ENCODE data around the gene MAFF. TPM values are rescaled to one million over a fixed set of nuclear protein-coding genes. Genes with fewer than 3 reads are reported as not detected.

Gene MAFF
- total and polyA plus RNA-seq, 3 experiments from 2014 or later: 4.6 to 7.8 (median 7.4) TPM

DNA sequence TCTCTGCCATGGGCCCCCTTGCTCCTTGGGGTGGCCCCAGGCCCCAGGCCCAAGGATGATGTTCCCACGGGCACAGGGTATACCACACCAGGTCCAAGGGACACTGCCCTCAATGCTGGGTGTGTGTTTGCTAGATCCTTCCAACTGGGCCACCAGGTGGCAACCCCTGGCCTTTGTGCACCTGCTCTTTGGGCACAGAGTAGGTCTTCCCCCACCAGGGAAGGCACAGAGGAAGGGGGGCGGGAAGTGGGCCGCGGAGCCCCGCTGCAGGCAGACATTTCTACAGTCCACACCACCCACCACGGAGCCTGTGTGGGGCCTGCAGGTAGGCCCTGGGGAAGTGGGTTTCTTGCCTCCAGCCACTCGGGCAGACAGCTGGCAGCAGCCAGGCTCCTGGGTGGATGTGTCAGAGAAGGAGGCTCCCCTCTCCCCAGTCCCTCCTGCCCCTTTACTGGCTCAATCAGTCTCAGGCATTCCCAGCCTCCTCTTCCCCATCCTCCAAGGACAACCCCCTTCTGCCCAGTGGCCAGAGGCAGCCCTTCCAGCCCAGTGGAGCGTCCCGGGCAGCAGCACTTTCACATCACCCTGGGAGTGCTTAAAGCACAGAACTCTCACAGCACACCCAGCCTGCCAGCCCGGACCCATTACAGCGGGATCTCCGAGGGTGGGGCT is 21.6 kb downstream of the MAFF start:
- CTCF ChIA-PET: no interaction called here
- no peak overlapping the region for H3K4me3 ChIP-seq (ENCODE audit: low read length)
- H3K27me3 Mint-ChIP-seq: no peaks in the 10 kb centered on the region
- peaks cover 6% of the 10 kb centered on the region for H3K4me1 ChIP-seq (ENCODE audit: insufficient read depth, low read length)
- no peak overlapping the region for H3K27ac ChIP-seq (ENCODE audit: low read depth, low read length)
- peaks cover 0 to 50% (median 0%) of the 10 kb centered on the region in 3 donors for H3K36me3 Mint-ChIP-seq
- DNase-seq: no peak
- H3K27me3 ChIP-seq (ENCODE audit: insufficient read depth, low read length, poor library complexity, severe bottlenecking): no peaks in the 10 kb centered on the region
- H3K9me3 ChIP-seq (ENCODE audit: low read length): no peaks in the 10 kb centered on the region
- peak overlapping the region in 2 of 8 donors; percentile 27 to 57 for H3K27ac Mint-ChIP-seq
- no peaks in the 10 kb centered on the region for H3K9me3 Mint-ChIP-seq
- H3K36me3 ChIP-seq (ENCODE audit: insufficient read depth, low read length): no peaks in the 10 kb centered on the region
- no peak overlapping the region for H3K4me3 Mint-ChIP-seq
- POLR2A ChIA-PET: no interaction called here
- H3K4me1 Mint-ChIP-seq: peaks cover 7 to 12% (median 11%) of the 10 kb centered on the region in 3 donors

DNA sequence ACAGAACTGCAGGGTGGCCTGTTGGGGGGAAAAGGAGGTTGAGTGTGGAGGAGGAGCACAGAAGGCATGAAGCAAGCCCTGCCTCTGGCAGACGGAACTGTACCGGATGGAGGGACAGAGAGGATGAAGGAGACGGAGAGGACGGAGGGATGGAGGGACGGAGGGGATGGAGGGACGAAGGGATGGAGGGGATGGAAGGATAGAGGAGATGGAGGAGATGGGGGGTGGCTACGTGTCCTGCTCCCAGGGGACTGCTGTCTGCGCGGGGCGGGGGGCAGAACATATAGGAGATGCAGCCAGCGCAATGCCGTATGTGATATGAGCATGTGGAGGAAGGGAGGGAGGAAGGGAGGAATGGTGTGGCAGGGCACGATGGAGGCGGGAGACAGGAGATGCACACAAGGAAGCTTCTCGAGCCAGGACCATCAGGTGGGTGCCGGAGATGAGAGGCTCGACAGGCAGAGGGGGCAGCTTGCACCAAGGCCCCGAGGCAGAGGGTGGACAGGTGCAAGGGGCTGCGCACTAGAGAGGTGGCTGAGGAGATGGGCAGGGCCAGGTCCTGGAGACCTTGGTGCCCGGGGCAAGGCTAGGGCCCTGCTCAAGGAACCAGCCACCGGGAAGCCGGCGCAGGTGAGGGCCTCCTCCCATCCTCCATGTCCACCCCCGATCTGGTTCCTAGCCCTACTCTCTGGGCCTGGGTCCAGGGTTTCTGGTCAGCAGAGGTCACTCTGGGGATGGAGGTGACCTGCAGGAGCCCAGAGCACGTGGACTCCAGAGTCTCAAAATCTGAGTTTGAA is 25.3 kb downstream of the MAFF start:
- Histone ChIP-seq H3K27me3 (ENCODE audit: insufficient read depth, low read length, poor library complexity, severe bottlenecking) (no peaks in the 10 kb centered on the region), H3K4me1 (ENCODE audit: insufficient read depth, low read length) (no peaks in the 10 kb centered on the region), H3K36me3 (ENCODE audit: insufficient read depth, low read length) (peaks cover 15% of the 10 kb centered on the region), H3K27ac (ENCODE audit: low read depth, low read length) (no peak overlapping the region), H3K9me3 (ENCODE audit: low read length) (no peaks in the 10 kb centered on the region), H3K4me3 (ENCODE audit: low read length) (no peak overlapping the region)
- no peak for DNase-seq
- H3K27me3 Mint-ChIP-seq: no peaks in the 10 kb centered on the region
- no peaks in the 10 kb centered on the region for H3K9me3 Mint-ChIP-seq
- peak overlapping the region in 4 of 8 donors; percentile 7 to 50 (median 30) for H3K27ac Mint-ChIP-seq
- peaks cover 0 to 64% (median 4%) of the 10 kb centered on the region in 3 donors for H3K36me3 Mint-ChIP-seq
- peaks cover 0 to 11% (median 4%) of the 10 kb centered on the region in 3 donors for H3K4me1 Mint-ChIP-seq
- H3K4me3 Mint-ChIP-seq: no peak overlapping the region
- ChIA-PET CTCF (no interaction called here), POLR2A (no interaction called here)

DNA sequence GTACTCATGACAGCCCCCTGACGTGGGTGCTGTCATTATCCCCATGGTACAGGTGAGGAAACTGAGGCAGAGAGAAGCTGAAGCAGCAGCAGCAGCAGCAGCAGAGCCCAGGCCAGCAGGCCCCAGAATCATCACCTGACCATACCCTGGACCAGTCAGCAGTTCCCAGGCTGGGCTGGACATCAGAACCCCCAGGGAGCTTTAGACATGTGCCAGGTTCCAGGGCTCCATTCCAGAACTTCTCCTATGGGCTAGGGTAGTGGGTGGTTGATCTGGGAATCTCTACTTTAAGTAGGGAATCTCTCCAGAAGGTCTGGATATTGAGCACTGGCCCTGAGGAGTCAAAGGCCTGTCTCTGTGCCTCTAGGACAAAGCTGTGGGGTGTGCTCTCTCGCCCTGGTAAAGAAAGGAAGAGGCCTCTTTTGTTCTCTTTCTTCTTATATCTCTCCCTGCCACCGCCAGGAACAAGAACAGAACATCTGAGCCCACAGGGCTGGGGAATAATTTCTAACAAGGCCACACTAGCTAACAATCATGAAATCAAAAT is 26.6 kb downstream of the MAFF start:
- Mint-ChIP-seq H3K4me3 (no peak overlapping the region), H3K27me3 (no peaks in the 10 kb centered on the region), H3K4me1 (peaks cover 0 to 11% (median 4%) of the 10 kb centered on the region in 3 donors), H3K36me3 (peaks cover 0 to 71% (median 6%) of the 10 kb centered on the region in 3 donors), H3K27ac (peak overlapping the region in 7 of 8 donors; percentile 22 to 81 (median 72)), H3K9me3 (no peaks in the 10 kb centered on the region)
- no peak for DNase-seq
- Histone ChIP-seq H3K4me3 (ENCODE audit: low read length) (no peak overlapping the region), H3K36me3 (ENCODE audit: insufficient read depth, low read length) (peaks cover 15% of the 10 kb centered on the region), H3K9me3 (ENCODE audit: low read length) (no peaks in the 10 kb centered on the region), H3K4me1 (ENCODE audit: insufficient read depth, low read length) (no peaks in the 10 kb centered on the region), H3K27me3 (ENCODE audit: insufficient read depth, low read length, poor library complexity, severe bottlenecking) (no peaks in the 10 kb centered on the region), H3K27ac (ENCODE audit: low read depth, low read length) (no peak overlapping the region)
- CTCF ChIA-PET: interaction anchor here (3.2 to 3.5 kb wide), 2 partner anchors 113 to 176 kb away, joined by 12 to 20 read pairs; no protein-coding TSS in a partner anchor
- POLR2A ChIA-PET: no interaction called here

DNA sequence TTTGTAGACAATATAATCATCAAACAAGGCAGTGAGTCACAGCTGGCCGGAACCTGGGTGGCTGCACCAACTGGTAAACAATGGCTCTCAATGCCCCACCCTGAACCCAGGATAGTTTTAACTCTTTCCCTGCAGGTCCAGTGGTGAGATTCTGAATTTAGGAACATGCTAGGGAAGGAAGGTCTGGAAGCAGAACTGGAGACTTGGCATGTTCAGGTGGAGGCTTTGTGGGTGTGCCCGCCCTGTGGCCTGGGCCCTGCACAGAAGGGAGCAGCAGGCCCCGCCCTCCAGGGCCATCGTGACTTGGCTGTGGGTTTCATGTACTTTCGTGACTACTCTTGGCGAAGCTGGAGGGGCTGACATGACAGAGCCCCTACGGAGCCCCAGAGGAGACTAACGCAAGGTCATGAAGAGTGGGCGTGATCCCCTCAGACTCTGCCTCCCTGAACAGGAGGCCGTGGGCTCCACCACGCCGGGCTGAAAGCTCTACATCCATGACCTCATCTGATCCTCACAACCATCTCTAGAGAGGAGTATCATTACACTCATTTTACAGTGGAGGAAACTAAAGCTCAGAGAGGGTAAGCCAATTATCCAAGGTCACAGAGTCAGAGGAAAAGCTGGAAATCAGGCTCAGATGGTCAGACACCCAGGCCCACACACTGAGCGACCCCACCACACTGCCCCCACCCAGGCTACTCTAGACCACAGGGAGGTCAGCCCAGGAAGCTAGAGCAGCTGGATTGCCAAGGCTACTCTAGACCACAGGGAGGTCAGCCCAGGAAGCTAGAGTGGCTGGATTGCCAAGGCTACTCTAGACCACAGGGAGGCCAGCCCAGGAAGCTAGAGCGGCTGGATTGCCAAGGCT is 27.3 kb downstream of the MAFF start:
- H3K27ac Mint-ChIP-seq: peak overlapping the region in 7 of 8 donors; percentile 22 to 81 (median 72)
- peaks cover 0 to 11% (median 4%) of the 10 kb centered on the region in 3 donors for H3K4me1 Mint-ChIP-seq
- CTCF ChIA-PET: interaction anchor here (0.8 to 3.5 kb wide), 5 partner anchors 11 to 177 kb away, joined by 3 to 20 read pairs (median 9); partner anchors contain the start of gene PICK1
- peaks cover 0 to 74% (median 6%) of the 10 kb centered on the region in 3 donors for H3K36me3 Mint-ChIP-seq
- no peak for DNase-seq
- no peaks in the 10 kb centered on the region for H3K9me3 Mint-ChIP-seq
- Histone ChIP-seq H3K27me3 (ENCODE audit: insufficient read depth, low read length, poor library complexity, severe bottlenecking) (no peaks in the 10 kb centered on the region), H3K36me3 (ENCODE audit: insufficient read depth, low read length) (peaks cover 15% of the 10 kb centered on the region), H3K4me3 (ENCODE audit: low read length) (no peak overlapping the region), H3K9me3 (ENCODE audit: low read length) (no peaks in the 10 kb centered on the region), H3K27ac (ENCODE audit: low read depth, low read length) (no peak overlapping the region), H3K4me1 (ENCODE audit: insufficient read depth, low read length) (no peaks in the 10 kb centered on the region)
- no peak overlapping the region for H3K4me3 Mint-ChIP-seq
- no peaks in the 10 kb centered on the region for H3K27me3 Mint-ChIP-seq
- POLR2A ChIA-PET: no interaction called here

DNA sequence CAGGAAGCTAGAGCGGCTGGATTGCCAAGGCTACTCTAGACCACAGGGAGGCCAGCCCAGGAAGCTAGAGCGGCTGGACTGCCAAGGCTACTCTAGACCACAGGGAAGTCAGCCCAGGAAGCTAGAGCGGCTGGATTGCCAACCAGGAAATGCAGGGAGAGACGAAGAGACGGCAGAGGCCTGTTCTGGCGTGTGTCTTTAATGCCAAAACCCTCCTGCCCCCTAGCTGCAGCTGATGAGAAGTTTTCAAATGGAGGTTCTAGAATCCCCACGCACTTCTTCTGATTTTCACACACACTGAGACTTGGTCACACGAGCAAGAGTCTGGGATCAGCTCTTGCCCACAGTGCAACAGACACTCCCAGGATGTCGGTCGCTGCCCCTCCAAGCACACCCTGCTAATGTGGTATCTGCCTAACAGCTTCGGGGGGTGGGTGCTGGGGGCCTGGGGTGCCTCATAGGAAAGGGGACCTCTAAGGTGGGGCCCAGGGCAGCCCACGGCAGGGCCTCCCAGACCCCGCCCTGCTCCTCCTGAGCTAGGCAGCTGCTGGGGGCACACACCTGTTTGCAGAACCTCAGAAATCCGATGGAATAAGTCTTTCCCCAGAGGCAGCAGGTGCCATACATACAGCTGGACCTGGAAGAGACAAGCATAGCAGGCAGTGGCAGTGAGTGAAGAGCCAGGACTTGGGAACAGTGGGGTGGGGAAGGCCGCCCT is 28.5 kb downstream of the MAFF start:
- CTCF ChIA-PET: interaction anchor here (0.7 to 3.5 kb wide), 8 partner anchors 12 to 178 kb away, joined by 3 to 20 read pairs (median 4); partner anchors contain the start of genes BAIAP2L2 and PICK1
- Histone ChIP-seq H3K36me3 (ENCODE audit: insufficient read depth, low read length) (peaks cover 15% of the 10 kb centered on the region), H3K9me3 (ENCODE audit: low read length) (no peaks in the 10 kb centered on the region), H3K27ac (ENCODE audit: low read depth, low read length) (no peak overlapping the region), H3K4me3 (ENCODE audit: low read length) (no peak overlapping the region), H3K27me3 (ENCODE audit: insufficient read depth, low read length, poor library complexity, severe bottlenecking) (no peaks in the 10 kb centered on the region), H3K4me1 (ENCODE audit: insufficient read depth, low read length) (no peaks in the 10 kb centered on the region)
- Mint-ChIP-seq H3K27ac (peak overlapping the region in 3 of 8 donors; percentile 19 to 72 (median 35)), H3K9me3 (no peaks in the 10 kb centered on the region), H3K36me3 (peaks cover 0 to 72% (median 10%) of the 10 kb centered on the region in 3 donors), H3K4me1 (peaks cover 0 to 11% (median 4%) of the 10 kb centered on the region in 3 donors), H3K27me3 (no peaks in the 10 kb centered on the region), H3K4me3 (no peak overlapping the region)
- POLR2A ChIA-PET: no interaction called here
- peak in 4 of 5 donors; percentile 25 to 68 (median 35) for DNase-seq

DNA sequence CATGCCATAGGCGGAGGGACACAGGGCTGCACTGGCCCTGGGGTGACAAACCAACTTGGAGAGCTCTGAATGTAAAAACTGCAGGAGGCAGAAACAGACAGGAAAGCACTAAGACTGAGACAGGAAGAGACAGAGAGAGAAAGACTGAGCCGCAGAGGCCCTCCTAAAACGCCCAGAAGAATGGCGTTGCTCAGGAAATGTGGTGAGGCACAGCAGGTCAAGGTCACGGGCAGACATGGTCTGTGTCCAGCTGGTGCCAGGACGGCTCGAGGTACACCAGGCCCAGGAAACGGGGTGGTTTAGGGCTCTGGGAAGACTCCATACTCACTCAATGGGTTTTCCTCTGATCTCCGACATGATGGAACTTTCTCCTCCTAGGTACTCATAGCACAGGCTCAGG is 29.1 kb downstream of the MAFF start:
- Histone ChIP-seq H3K9me3 (ENCODE audit: low read length) (no peaks in the 10 kb centered on the region), H3K27ac (ENCODE audit: low read depth, low read length) (no peak overlapping the region), H3K27me3 (ENCODE audit: insufficient read depth, low read length, poor library complexity, severe bottlenecking) (no peaks in the 10 kb centered on the region), H3K4me1 (ENCODE audit: insufficient read depth, low read length) (no peaks in the 10 kb centered on the region), H3K4me3 (ENCODE audit: low read length) (no peak overlapping the region), H3K36me3 (ENCODE audit: insufficient read depth, low read length) (peaks cover 15% of the 10 kb centered on the region)
- no peaks in the 10 kb centered on the region for H3K27me3 Mint-ChIP-seq
- H3K36me3 Mint-ChIP-seq: peaks cover 0 to 73% (median 10%) of the 10 kb centered on the region in 3 donors
- DNase-seq: no peak
- H3K27ac Mint-ChIP-seq: peak overlapping the region in 4 of 8 donors; percentile 19 to 83 (median 63)
- POLR2A ChIA-PET: no interaction called here
- CTCF ChIA-PET: interaction anchor here (0.7 to 3.5 kb wide), 5 partner anchors 13 to 179 kb away, joined by 3 to 20 read pairs (median 9); partner anchors contain the start of gene BAIAP2L2
- H3K4me1 Mint-ChIP-seq: peaks cover 0 to 11% (median 4%) of the 10 kb centered on the region in 3 donors
- no peaks in the 10 kb centered on the region for H3K9me3 Mint-ChIP-seq
- no peak overlapping the region for H3K4me3 Mint-ChIP-seq

DNA sequence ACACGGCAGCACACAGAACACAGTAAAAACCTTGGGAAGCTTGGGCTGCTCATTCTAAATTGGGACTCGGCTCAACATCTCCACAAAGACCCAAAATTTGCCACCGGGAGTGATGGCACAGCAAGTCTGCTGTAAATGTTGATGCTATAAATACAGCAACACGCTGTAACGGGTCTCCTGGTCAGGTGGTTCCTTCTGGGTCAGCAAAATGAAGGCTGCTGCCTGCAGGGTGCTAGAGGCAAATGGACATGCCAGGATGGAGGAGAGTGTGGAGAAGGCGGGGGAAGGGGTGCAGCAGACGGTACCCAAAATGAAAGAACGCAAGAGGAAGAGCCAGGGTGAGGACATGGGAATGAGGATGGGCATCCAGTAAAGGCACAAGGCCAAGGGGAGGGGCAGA is 30.4 kb downstream of the MAFF start:
- Mint-ChIP-seq H3K36me3 (peaks cover 0 to 74% (median 10%) of the 10 kb centered on the region in 3 donors), H3K27me3 (no peaks in the 10 kb centered on the region)
- CTCF ChIA-PET: interaction anchor here (3.5 kb wide), 1 partner anchor 117 kb away, joined by 12 read pairs; no protein-coding TSS in a partner anchor

More for the DNA sequence above, 30.4 kb downstream of the MAFF start:
- H3K4me3 Mint-ChIP-seq: no peak overlapping the region
- peaks cover 0 to 11% (median 6%) of the 10 kb centered on the region in 3 donors for H3K4me1 Mint-ChIP-seq
- H3K36me3 ChIP-seq (ENCODE audit: insufficient read depth, low read length): peaks cover 15% of the 10 kb centered on the region
- POLR2A ChIA-PET: no interaction called here
- no peak for DNase-seq
- no peaks in the 10 kb centered on the region for H3K9me3 ChIP-seq (ENCODE audit: low read length)
- no peak overlapping the region for H3K4me3 ChIP-seq (ENCODE audit: low read length)
- no peaks in the 10 kb centered on the region for H3K4me1 ChIP-seq (ENCODE audit: insufficient read depth, low read length)
- peak overlapping the region in 2 of 8 donors; percentile 40 for H3K27ac Mint-ChIP-seq
- no peaks in the 10 kb centered on the region for H3K9me3 Mint-ChIP-seq
- H3K27ac ChIP-seq (ENCODE audit: low read depth, low read length): no peak overlapping the region
- H3K27me3 ChIP-seq (ENCODE audit: insufficient read depth, low read length, poor library complexity, severe bottlenecking): no peaks in the 10 kb centered on the region

Data from CD8-positive, alpha-beta memory T cell (primary cell).